GM13977 (cell line): ENCODE results near the gene PLXNA4.

Source experiments
- DNase-seq: peaks from one replicate; pipeline ENCODE4 v3.0.0; 2012; ENCODE audit warnings: low spot score
- CTCF ChIP-seq: IDR thresholded peaks from 2 replicates; pipeline ENCODE4 v1.5.1; 2012; ENCODE audit warnings: mild to moderate bottlenecking, control low read depth; ENCODE audit not compliant: insufficient read depth; ENCODE audit errors: extremely low read depth, missing control alignments
- in situ Hi-C: fragments of 300-500 bp; cut with MboI; formaldehyde crosslinking; loops from one replicate; pipeline ENCODE4 v1.12.0; 2022; ENCODE audit warnings: low sequenced_read_pairs, low pct_unique_long_range_greater_than_20kb, mixed read lengths, inconsistent platforms; ENCODE audit not compliant: unreplicated experiment

Gene PLXNA4

GRCh38 chr7:132243463-132243862 lies 332.8 kb downstream of the PLXNA4 start:
- in situ Hi-C loops = no loop called here
- TF ChIP-seq CTCF = no peak
- no peak for DNase-seq

- DNase-seq = no peak
- in situ Hi-C loops = no loop called here
- no peak for TF ChIP-seq CTCF
Measured at GRCh38 chr7:132243051-132243450, 333.2 kb downstream of the PLXNA4 start.

- DNase-seq = no peak
- in situ Hi-C loops = no loop called here
- no peak for TF ChIP-seq CTCF
Measured at GRCh38 chr7:132242192-132242812, 334.0 kb downstream of the PLXNA4 start.

- no peak for TF ChIP-seq CTCF
- in situ Hi-C loops = no loop called here
Measured at GRCh38 chr7:132240821-132241422, 335.3 kb downstream of the PLXNA4 start.

GRCh38 chr7:132240262-132240661 lies 336.0 kb downstream of the PLXNA4 start:
- in situ Hi-C loops = no loop called here
- no peak for TF ChIP-seq CTCF
- no peak for DNase-seq

More at GRCh38 chr7:132240821-132241422, 335.3 kb downstream of the PLXNA4 start:
- no peak for DNase-seq

- no peak for TF ChIP-seq CTCF
- no peak for DNase-seq
Measured at GRCh38 chr7:132239422-132239994, 336.8 kb downstream of the PLXNA4 start.

More at GRCh38 chr7:132239422-132239994, 336.8 kb downstream of the PLXNA4 start:
- in situ Hi-C loops = no loop called here
